ENCODE results near the gene GATA2.

The GATA2 gene

DNA sequence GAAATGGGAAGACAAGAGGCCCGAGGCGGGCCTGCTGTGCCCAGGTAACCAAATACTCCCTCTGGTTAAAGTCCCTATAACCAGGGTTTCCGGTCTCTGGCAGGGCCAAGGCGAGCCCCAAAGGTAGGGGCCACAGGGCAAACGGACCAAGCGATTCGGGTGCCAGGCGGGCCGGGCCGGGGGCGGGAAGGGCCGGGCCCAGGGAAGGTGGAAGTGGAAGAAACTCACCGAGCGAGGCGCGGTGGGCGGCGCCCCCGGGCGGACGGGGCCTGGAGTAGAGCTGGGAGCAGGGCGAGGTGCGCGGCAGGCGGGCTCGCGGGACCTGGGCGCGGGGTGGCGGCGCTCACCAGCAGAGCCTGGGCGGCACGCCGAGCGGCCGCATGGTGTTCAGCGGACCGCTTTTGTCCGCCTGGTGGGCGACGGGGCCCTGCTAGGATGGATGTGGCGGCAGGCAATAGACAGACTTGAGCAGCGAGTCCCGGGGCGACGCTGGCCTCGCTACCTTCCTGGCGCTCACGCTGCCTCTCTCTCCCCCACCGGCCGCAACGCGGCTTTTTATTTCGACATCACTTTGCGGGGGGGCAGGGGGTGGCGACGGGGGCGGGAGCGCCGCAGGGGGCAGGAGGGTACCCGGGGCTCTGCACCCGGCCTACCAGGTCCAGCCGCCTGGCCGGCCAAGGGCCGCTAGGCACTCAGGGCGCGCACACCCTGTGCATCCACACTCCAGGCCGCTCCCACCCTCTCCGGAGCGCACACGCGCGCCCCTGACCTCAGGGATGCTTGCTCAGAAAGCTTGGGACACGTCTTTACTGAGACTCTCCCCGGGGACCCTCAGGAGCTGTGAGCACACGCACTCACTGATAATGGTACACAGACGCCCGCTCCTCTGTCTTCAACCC is at the start of gene GATA2:
GATA2 (minus strand) TSS at position 531 of the 899 bp plus-strand sequence. CDS start 6,170 bp downstream, outside the sequence.
- FAIRE-seq: no peak

GRCh38 chr3:128541246-128541645 is 48.2 kb upstream of the GATA2 start:
- FAIRE-seq: no peak

DNA sequence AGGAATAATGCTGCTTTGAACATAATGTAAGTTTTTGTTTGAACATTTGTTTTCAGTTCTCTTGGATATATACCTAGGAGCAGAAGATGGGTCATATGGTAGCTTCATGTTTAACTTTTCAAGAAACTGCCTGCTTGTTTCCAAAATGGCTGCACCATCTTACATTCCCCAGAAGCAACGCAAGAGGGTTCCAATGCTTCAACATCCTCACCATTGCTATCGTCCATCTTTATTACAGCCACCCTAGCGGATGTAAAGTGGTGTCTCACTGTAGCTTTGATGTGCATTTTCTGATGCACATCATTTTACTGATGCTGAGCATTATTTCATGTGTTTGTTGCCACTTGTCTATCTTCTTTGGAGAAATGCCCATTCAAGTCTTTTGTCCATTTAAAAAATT is 46.4 kb upstream of the GATA2 start:
- no peak for FAIRE-seq

DNA sequence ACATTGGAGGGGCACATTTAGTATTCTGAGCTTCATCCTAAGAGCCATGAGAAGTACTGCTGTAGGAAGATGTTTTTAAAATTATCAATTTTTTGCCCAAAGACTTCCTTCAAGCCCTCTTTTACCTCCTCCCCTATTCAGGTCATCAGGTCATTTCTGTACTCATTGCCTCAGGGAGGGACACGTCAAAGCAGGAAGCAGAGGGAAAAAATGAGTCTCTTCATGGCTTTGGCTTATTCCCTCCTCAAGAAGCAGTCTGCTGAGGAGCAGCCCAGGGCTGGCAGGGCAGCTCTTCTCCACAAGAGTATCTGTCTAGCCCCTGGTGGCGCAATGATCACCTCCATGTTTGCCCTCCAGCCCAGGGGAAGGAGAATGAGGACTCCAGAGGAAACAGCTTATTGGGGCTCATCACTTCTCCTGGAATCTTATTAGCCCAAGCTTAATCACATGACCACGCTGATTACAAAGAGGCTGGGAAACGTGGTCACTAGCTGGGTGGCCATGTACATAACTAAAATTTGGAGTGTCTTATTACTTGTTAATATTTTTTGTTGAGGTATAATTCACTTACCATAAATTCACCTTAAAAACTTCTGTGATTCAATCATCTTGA is 44.2 kb upstream of the GATA2 start:
- no peak for FAIRE-seq

- FAIRE-seq: no peak
Measured at GRCh38 chr3:128532012-128532983, 39.3 kb upstream of the GATA2 start.

GRCh38 chr3:128524374-128525299 is 31.6 kb upstream of the GATA2 start:
- FAIRE-seq: no peak

- FAIRE-seq: no peak
Measured at GRCh38 chr3:128523591-128523990, 30.6 kb upstream of the GATA2 start.

DNA sequence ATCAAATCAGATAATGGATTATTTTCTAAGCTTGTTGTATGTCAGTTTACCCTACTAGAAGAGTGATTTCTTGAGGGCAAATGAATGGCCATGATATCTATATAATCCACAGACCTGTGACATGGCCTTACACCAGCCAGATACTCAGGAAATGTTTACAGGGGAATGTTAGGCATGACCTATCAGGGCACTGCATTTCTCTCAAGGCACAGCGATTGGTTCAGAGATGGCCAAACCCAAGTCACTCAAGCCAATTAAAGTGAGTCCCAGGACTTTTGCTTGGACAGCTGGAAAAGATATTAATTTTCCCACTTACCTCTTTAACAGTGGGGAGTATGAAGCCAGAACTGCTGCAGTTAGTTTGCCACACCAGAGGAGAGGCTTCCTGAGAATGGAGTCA is 28.7 kb upstream of the GATA2 start:
- FAIRE-seq: no peak

GRCh38 chr3:128518587-128519490 is 25.8 kb upstream of the GATA2 start:
- no peak for FAIRE-seq

GRCh38 chr3:128517648-128518047 is 24.6 kb upstream of the GATA2 start:
- FAIRE-seq: no peak

DNA sequence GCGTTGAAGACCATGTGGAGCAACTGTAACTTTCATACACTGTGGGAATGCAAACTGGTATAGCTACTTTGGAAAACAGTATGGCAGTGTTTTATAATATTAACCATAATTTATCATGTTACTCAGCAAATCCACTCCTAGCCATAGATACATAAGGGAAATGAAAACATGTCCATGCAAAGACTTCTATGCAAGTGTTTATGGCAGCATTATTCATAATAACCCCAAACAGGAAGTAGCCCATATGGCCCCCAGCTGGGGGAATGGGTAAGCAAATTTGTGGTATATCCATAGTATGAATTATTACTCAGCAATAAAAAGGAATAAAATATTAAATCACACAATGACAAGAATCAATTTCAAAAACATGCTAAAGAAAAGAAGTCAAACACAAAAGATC is 23.0 kb upstream of the GATA2 start:
- FAIRE-seq: no peak

- no peak for FAIRE-seq
Measured at GRCh38 chr3:128508852-128509251, 15.9 kb upstream of the GATA2 start.

DNA sequence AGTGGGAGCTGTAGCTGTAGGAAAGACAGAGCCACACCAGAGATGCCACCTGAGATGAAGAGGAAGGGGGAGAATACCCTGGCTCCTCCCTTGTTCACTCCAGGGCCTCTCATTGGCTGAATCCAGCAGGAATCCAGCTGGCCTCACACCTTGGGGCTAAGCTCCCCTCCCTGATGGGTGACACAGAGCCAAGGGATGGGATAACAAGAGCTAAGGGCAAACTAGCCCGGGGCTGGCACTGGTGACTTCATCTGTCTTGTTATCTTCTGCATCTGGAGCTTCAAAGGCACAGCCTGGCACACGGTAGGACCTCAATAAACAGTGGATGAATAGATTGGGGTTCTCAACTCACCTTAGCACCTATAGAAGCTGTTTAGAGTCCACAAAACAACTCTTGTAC is 13.8 kb upstream of the GATA2 start:
- FAIRE-seq: no peak

DNA sequence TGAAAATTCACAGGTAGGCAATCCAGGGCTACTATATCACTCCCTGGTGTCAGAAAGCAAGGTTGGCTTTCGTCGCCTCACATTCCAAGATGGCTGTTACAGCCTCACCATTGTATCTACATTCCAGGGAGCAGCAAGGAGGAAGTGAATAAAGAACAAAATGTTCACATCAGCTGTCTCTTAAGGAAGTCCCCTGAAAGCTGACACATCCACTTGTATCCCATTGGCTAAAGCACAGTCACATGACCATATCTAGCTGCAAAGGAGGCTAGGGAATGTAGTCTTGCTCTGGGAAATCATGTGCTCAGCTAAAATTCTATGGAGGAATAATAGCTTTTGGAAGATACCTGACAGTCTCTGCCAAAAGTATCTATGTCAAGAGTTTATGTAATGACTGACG is 12.8 kb upstream of the GATA2 start:
- no peak for FAIRE-seq

- no peak for FAIRE-seq
Measured at GRCh38 chr3:128504963-128505730, 12.1 kb upstream of the GATA2 start.

GRCh38 chr3:128504533-128504915 is 11.5 kb upstream of the GATA2 start:
- no peak for FAIRE-seq

- no peak for FAIRE-seq
Measured at GRCh38 chr3:128503751-128504532, 10.9 kb upstream of the GATA2 start.

- FAIRE-seq: no peak
Measured at GRCh38 chr3:128503164-128503651, 10.2 kb upstream of the GATA2 start.

DNA sequence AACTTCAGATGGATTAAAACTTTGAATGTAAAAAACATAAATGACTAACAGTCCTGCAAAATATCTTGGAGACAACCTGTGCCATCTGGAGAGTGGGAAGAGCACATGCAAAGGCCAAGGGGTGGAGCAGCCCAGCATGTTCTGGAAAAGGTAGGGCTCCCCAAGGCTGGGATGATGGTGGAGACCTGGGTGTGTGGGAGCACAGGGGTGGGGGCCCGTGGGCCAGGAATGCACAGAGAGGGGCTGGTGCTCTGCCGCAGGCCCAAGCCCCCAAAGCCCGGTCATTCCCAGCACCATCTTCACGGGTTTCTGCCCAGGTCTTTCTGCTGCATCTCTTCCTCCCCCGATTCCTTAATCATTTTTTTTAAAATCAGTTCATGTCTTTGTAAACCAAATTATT is 9.7 kb upstream of the GATA2 start:
- no peak for FAIRE-seq
